Measurements from ENCODE around the gene IFNL4.
A peak's percentile ranks its signal among the peaks of the same experiment; 100 is the strongest.
"Not testable (repeated sequence)": the region's sequence is repeated elsewhere in the genome, so short reads cannot be mapped to it uniquely, and the experiment has no call there.

The IFNL4 gene

GRCh38 chr19:39219108-39219507, 29.5 kb downstream of the IFNL4 start:
- not testable (repeated sequence) for DNase-seq

DNA sequence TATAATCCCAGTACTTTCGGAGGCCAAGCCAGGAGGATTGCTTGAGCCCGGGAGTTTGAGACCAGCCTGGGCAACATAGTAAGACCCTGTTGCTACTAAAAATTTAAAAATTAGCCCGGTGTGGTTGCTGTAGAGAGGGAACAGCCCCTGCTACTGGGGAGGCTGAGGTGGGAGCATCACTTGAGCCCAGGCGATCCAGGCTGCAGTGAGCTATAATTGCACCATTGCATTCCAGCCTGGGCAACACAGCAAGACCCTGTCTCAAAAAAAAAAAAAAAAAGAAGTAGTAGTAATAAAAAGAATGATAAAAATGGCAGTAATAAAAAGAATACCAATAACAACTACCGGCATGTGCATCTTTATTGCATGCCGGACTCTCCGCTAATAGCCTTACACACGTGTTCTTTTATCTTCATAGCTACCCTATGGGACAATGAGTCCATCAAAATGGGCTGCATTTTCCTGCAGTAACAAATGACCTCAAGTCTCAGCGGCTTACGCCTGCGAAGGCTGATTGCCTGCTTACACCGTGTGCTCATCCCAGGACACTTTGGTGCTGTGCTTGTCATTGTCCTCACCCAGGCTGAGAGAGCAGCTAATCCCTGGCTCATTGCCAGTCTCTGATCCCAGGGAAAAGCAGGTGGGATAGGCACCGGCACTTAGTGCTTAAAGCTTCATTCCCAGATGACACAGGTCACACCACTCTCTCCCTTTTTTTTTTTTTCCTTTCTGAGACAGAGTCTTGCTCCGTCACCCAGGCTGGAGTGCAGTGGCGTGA, 30.2 kb downstream of the IFNL4 start:
- no peak for DNase-seq

DNA sequence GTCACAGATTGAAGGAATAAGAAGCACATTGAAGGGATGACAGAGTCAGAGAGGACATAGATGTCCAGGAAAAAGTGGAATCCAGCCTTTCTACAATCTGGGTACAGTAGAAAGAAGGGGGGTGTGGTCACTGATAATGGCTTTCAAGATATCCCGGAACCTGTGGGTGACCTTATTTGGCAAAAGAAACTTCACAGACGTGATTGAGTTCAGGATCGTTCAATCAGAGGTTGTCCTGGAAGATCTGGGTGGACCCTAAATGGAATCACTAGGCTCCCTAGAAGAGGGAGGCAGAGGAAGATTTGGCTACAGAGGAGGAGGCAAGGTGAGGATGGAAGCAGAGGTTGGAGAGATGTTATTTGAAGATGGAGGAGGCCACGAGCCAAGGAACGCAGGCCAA, 31.6 kb downstream of the IFNL4 start:
- no peak for DNase-seq

DNA sequence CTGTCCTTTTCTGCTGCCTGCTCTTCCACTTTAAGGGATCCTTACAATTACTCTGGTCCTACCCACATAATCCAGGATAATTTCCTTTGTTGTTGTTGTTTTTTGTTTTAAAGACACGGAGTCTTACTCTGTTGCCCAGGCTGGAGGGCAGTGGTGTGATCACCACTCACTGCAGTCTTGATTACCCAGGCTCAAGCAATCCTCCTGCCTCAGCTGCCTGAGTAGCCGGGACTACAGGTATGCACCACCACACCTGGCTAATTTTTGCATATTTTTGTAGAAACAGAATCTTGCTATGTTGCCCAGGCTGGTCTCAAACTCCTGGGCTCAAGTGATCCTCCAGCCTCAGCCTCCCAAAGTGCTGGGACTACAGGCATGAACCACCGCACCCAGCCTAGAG, 33.3 kb downstream of the IFNL4 start:
- DNase-seq: not testable (repeated sequence)

- peak; percentile 81 to 83 for DNase-seq
Measured at GRCh38 chr19:39212375-39212742, 36.3 kb downstream of the IFNL4 start.

GRCh38 chr19:39211731-39212374, 36.8 kb downstream of the IFNL4 start:
- DNase-seq: no peak

GRCh38 chr19:39209196-39209595, 39.5 kb downstream of the IFNL4 start:
- no peak for DNase-seq

DNA sequence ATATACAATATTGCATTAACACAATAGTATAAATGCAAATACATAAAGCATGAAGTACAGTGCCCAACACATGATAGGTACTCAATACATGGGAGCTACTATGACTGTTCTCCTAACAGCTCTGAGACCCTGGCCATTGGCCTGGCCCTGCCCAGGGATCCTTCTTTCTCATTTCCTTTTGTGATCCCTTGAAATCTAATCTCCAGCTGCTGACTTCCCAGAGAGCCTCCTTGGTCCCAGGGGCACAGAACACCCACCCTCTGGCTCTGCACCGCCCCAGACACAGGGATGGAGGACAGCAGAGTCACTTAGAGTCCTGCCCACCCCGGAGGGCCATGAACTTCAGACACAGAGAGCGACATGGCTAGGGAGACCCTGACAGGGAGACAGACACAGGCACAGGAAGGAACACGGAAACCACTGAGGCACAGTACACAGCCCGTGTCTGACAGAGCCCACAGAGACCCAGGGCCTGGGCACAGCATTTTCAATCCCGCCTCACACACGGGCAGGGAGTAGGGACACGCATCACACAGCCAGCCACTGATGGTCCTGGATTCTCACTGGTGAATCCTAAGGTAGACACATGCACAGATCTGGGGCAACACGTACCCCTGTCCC, 40.4 kb downstream of the IFNL4 start:
- DNase-seq: no peak

DNA sequence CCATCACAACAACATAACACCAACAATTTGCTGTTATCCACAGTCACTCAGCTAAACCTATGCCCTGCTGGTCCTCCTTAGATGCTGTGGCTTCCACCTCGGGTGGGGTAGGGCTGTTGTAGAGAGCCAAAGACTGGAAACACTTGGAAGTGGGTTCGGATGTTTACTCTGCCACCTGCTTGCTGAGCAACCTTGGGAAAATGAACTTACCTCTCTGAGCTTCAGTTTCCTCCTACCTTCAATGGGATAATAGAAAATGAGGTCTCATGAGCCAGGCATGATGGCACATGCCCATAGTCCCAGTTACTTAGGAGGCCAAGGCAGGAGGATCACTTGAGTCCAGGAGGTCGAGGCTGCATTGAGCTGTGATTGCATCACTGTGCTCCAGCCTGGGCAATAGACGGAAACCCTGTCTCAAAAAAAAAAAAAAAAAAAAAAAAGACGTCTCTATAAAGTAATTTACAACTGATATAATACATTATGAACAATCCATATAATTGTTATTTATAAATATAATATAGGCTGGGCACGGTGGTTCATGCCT, 41.3 kb downstream of the IFNL4 start:
- no peak for DNase-seq

GRCh38 chr19:39206122-39206521, 42.5 kb downstream of the IFNL4 start:
- no peak for DNase-seq

DNA sequence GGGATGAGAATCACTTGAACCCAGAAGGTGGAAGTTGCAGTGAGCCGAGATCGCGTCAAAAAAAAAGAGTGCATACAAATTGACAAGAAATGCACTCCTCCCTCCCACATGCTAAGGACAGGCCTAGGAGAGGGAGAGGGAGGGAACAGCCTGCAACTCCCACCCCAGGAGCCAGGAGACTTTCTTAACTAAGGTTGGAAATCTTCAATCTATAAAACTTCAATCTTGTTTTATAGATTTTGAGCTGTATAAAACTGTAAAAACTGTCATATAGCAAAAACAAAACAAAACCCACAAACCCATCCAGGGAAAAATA, 43.2 kb downstream of the IFNL4 start:
- DNase-seq: no peak

DNA sequence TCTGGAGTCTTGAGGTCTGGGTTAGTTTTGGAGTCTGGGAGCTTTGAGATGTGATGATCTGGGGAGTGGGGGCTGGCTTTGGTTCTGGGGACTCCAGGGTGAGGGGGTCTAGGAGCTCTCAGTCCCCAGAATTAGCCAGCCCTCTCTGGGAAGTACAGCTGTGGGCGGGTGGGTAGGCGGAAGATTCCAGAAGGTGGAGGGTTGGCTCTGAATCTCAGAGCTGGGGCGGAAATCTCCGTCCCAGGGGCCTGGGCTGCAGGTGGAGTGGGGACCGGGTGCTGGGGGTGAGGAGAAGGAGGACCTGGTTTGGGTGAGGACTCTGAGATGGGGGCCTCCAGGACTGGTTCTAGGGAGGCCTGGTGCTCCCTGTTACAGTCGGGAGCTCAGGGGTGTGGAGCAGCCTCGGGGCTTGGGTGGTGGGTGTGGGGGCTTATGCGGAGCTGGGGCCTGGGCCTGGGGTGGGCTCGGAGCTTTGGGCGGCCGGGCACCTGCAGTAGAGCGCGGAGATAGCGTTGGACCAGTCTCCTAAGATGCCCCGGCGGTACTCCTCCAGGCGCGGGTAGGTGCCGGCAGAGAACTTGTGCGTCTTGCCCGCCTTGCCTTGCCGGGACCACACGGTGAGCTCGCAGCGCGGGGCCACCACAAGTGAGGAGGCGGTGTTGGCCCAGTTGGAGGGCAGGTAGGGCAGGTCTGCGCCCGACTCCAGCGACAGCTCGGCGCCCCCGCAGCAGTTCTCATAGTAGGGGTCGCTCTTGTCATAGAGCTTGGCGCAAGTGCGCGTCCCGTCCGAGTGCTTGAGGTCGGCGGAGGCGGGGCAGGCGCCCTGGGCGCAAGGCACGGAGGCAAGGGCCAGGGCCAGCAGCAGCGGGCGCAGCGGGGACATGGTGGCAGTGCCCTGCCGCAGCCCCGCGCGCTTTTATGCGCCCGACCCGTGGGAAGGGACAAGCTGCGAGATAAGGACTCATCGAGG, 45.0 kb downstream of the IFNL4 start, which contains the start of gene SYCN:
TSS of gene SYCN (minus strand) at position 892 of the 970 bp plus-strand sequence. CDS start at position 883, 9 bp downstream.
- DNase-seq: no peak

DNA sequence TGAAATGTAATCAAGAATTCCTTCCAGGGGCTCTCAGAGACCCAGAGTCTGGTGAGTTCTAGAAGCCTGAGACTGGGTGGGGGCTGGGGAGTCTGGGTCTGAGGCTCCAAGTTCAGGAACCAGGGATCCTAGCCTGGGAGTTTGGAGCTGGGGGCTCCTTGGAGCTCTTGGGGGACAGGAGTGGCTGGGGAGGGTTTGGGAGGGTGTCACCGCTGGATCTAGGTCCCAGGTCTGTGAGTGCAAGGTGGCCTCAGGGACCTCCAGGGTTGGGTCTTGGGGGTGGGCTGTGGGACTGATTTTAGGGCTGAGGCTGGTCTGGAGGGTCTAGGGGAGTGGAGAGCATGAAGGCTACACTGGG, 45.7 kb downstream of the IFNL4 start:
- no peak for DNase-seq

- DNase-seq: no peak
Measured at GRCh38 chr19:39200803-39201115, 47.9 kb downstream of the IFNL4 start.

GRCh38 chr19:39200066-39200802, 48.4 kb downstream of the IFNL4 start:
- DNase-seq: no peak

- DNase-seq: no peak
Measured at GRCh38 chr19:39199025-39199424, 49.6 kb downstream of the IFNL4 start.

- DNase-seq: no peak
Measured at GRCh38 chr19:39197808-39198207, 50.8 kb downstream of the IFNL4 start.

GRCh38 chr19:39196860-39197562, 51.6 kb downstream of the IFNL4 start, which contains the start of gene NCCRP1:
Gene NCCRP1, plus strand, starts transcription at chr19:39196964. Its CDS starts 19 bp downstream, at chr19:39196983.
- DNase-seq: no peak

- no peak for DNase-seq
Measured at GRCh38 chr19:39196320-39196719, 52.3 kb downstream of the IFNL4 start.
